ENCODE data around the gene SUN5.
"Not testable (repeated sequence)": the region's sequence is repeated elsewhere in the genome, so short reads cannot be mapped to it uniquely, and the experiment has no call there.

The SUN5 gene

DNA sequence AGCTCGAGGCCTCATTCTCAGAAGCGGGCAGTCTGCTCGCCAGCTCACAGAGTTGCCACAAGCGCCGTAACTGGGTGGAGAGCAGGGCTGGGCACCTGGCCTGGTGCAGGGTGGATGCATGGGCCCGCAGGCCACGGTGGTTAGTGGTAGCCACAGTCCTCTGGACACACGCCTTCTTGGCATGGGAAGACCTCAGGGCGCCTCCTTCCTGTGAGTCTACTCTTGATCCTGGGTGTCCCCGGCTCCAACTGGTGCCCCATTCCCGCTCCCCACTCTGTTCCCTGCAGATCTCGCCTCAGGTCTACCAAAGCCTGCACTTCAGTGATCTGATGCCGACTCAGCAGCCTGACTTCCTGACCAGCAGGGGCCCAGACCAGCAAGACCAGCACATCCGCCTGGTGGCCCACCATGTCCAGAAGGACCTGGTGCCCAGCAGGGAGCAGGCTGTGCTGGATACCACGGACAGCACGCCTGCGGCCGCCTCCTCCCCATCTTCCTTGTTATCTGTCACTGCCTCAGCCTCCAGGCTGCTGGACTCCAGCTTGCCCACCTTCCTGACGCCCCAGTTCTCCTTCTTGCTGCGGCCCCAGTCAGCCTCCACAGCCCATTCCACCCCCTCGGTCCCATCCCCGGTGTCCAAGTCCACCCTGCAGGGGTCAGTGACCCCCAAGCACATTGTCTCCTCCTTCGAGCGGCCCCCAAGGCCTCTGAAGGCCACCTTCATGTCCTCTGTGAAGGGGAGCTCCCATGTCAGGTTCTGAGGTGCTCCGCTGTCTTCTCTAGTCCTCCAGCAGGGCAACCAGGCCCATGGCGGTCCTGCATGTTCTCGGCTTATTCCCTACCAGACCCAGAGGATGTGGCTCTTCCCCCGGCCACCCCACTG is 43.1 kb downstream of the SUN5 start:
- DNase-seq, result no peak

DNA sequence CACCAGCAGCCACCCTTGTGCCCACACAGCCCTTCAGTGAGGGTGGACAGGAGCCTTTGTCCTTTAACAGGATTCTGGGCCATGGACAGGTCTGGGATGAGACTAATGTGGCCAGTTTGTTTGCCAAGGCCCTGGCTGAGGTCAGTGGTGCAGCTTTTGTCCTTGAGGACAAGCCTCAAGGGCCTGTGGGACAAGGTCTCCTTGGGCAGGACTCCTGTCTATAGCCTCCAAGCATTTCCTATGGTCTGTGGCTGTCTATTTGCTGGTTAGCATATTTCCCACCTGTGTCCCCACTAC is 44.1 kb downstream of the SUN5 start:
- no peak for DNase-seq

DNA sequence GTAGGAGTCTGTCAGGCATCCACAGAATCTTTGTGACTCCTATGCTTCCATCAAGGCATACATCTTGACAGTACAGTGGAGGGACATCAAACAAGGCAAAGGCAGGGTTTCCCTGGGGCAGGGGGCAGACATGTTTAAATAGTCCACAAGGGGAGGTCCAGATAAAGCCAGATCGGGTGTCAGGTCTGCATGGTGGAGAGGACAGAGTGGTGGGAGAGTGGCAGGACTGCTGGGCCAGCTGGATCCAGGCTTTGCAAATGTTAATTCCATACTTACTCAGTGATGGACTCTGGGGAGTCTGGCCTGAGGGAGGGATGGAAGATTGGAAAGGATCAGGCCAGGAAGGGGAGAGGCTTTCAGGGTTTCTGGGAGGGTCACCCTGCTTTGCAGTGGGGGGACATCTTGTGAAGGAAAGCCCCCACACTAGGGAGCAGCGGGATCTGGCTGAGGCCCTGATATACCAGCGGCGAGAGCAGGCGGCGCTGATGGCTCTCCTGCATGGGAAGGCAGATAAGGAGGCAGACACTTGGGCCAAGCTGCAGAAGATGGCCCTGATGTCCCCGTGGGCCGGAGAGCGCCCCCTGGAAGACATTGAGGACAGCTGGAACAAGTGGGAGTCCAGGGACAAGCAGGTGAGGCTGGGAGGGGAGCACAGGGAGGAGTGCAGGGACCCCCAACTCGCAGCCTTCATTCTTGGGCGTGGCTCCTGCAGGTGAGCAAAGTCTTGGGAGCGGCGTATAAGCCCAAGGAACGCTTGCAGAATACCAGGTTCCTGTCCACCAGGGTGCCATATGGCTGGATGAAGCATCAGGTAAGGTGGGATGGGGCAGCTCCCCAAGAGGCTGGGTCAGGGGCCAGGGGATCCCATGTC is 44.6 kb downstream of the SUN5 start:
- DNase-seq, result no peak

DNA sequence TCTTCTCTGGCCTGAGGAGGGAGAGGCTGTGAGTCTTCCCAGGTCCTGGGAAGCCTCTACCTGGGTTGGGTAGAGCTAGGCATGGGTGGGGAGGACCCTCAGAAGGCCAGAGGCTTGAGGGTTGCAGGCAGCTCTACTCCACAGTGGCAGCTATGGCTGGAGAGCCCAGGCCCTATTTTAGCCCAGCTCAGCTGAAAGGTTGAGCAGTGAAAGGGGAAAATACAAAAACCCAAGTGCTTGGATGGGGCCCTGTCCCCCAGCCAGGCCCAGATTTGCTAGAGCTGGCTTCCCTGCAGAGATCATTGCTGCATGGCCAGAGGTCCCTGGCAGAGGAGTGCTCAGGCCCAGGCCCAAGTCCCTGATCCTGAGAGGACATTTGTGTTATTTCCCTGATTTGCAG is 45.7 kb downstream of the SUN5 start:
- no peak for DNase-seq

DNA sequence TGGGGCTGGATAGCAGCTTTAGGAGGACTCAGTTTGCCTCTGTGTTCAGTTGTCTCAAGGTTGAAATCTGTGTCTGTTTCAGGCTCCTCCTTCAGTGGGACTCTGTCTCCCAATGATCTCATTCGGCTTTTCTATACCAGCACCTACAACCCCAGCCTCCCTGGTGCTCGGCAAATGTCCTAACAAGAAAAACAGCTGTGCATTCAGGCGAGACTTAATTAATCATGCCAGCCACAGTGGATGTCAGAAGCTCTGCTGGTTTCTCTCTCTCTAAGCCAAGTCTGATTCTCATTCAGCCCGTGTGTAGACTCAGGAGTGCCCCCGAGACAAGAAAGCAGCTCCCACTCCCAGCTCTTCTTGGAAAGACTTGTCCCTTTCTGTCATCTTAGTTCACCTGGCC is 46.8 kb downstream of the SUN5 start:
- no peak for DNase-seq

DNA sequence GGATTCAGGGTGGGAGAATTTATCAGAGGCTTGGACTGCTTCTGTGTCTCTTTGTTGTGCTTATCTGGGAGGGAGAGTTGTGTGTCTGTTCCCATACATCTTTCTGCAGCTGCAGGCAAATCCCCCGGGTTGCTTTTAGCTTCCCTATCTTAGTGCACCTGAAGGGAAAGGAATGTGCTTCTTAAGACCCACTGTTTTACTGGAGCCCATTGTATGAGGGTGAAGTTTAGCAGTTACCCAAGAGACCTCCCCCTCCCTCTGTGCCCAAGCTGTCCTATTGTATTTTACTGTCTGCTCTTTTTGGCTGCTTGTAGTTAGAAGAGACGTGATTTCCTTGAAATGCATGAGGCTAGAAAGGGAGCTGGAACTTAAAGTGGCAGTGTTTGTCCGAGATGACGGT is 53.7 kb downstream of the SUN5 start:
- not testable (repeated sequence) for DNase-seq

DNA sequence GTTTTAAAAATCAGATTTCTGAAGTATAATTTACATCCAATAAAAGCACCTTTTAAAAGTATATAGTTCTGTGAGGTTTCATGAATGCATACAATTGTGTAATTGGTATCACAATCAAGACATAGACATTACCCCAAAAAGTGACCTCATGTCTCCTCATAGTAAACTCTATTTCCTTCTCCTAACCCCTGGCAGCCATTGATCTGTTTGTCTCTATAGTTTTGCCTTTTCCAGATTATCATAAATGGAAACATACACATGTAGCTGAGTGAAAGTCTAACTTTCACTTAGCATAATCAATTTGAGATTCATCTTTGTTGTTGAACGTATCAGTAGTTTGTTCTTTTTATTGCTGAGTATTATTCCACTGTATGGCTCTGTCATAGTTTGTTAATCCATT is 57.6 kb downstream of the SUN5 start:
- DNase-seq, result no peak

DNA sequence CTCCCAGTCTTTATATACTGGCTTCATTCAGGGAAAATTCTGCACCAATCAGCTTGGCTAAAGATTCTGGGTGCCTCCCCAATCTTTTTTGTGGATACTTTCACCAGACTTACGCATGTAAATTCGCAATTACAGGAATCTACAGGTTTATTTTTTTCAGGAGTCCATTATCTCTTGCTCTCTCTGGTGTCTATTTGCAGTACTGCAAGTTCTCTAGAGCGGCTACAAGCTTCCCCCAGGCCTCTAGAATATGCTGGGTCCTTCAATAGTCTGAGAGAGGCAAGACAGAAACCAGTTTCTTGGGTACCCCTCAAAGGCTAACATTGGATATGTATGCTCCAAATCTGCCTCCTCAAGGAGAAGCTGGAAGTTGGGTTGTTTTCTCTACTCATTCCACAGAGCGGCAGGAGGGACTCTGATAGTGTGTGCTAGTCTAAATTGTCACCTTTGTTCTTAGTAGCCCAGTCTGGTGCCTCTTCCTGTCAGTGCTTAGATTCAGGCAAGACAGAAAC is 58.5 kb downstream of the SUN5 start:
- no peak for DNase-seq

DNA sequence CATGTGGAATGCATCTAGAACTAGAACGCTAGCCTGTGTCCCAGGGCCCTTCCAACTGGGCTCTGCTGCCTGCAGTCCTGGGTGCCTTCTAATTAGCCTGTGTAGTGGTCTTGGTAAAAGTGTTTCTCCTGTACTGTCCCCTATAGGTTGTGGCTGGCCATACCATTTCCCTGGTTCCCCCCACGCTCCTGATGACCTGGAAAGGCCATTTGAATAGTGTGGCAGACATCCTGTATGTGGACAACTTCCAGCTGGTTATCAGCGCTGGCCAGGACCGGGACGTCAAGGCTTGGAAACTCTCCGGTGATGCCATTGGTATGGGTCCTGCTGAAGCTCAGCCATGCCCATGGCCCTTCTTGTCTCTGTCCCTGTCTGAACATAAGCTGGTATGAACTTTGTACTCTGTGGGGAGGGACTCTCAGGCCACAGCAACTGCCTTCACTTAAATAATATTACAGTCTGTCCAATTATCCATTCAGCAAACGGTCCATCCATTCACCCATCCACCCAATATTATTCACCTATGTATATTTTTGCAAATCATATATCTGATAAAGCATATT is 60.7 kb downstream of the SUN5 start:
- DNase-seq, result no peak

DNA sequence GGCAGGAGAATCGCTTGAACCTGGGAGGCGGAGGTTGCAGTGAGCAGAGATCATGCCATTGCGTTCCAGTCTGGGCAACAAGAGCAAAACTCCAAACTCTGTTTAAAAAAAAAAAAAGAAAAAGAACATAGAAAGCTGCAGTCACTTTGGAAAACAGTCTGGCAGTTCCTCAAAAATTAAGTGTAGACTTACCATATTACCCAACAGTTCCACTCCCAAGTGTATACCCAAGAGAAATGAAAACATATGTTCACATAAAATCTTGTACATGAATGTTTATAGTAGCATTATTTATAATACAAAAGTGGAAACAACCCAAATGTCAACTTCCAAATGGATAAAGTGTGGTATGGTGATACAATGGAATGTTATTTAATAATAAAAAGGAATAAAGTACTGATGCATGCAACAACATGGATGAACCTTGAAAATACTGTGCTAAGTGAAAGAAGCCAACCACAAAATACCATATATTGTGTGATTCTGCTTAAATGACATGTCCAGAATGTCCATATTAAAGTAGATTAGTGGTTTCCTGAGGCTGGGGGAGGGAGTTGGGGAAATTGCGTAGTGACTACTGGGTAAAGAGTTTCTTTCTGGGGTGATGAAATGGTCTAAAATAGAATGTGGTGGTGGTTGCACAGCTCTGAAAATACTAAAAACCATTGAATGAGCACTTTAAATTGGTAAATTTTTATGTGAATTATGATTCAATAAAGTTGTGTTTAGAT is 62.9 kb downstream of the SUN5 start:
- DNase-seq, result no peak

DNA sequence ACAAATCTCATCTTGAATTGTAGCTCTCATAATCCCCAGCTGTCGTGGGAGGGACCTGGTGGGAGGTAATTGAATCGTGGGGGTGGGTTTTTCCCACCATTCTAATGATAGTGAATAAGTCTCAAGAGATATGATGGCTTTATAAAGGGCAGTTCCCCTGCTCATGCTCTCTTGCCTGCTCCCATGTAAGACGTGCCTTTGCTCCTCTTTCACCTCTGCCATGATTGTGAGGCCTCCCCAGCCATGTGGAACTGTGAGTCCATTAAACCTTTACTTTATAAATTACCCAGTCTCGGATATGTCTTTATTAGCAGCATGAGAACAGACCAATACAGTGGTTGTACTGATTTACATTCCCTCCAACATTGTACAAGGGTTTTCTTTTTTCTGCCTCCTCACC is 69.7 kb downstream of the SUN5 start:
- no peak for DNase-seq
